Prostate gland (tissue), 2 donors: ENCODE data around the gene C1QTNF6.

Source experiments
- CTCF ChIP-seq, 4 experiments: fragments of 200-600 bp in 2 of 4; fragments of 450-650 bp in 2 of 4; sonication (generic) in 2 of 4; IDR thresholded peaks; 1 replicate in 3 of 4; 2 replicates in 1 of 4; pipeline ENCODE4 v1.5.1; 2016 to 2019; ENCODE audit warnings: antibody characterized with exemption in 4 of 4, mild to moderate bottlenecking in 2 of 4, moderate library complexity in 2 of 4
- POLR2A ChIP-seq: fragments of 450-650 bp; IDR thresholded peaks from one replicate; pipeline ENCODE4 v1.6.1; 2016; ENCODE audit warnings: antibody characterized with exemption, mild to moderate bottlenecking
- POLR2AphosphoS5 ChIP-seq: sonication (generic); formaldehyde crosslinking; IDR thresholded peaks from one replicate; pipeline ENCODE4 v1.6.1; 2017; ENCODE audit warnings: antibody characterized with exemption

GRCh38 chr22:37187891-37188761 lies at the start of gene C1QTNF6:
- TF ChIP-seq CTCF (IDR thresholded peaks at IDR 0.05) (no peak), POLR2A (no peak), POLR2AphosphoS5 (no peak)
